Endothelial cell of umbilical vein (primary cell): ENCODE results near the gene ASF1A. TPM values are rescaled to one million over a fixed set of nuclear protein-coding genes. Genes with fewer than 3 reads are reported as not detected.

Source experiments
- BruUV-seq: library from RNA; stranded (reverse); fragments of 400-500 nt; replicated peaks from 2 replicates; lab custom pipeline; 2021; lab: Mats Ljungman, UMichigan
- CTCF ChIA-PET: fragments of 300-600, 350-600 bp; sonication (Branson Sonifier 250); formaldehyde crosslinking; loops from one replicate; lab custom pipeline; 2021; ENCODE audit warnings: antibody characterized with exemption, inconsistent platforms; lab: Charles Lee
- POLR2A ChIA-PET: fragments of 300-600, 350-600 bp; sonication (Branson Sonifier 250); formaldehyde crosslinking; loops from one replicate; lab custom pipeline; 2021; ENCODE audit warnings: antibody characterized with exemption, inconsistent platforms; lab: Charles Lee
- DNase-seq: peaks from one replicate; pipeline ENCODE4 v3.0.0-alpha.2; 2011; ENCODE audit warnings: low read depth, low spot score
- FAIRE-seq: peaks from 2 replicates; lab custom pipeline; 2011; peaks lifted over from hg19 to GRCh38; lab: Jason Lieb, UNC
- H2AFZ ChIP-seq: 2 replicates; pipeline ENCODE4 v1.6.0; 2012; ENCODE audit warnings: low read depth, low read length, control low read depth, inconsistent platforms
- H3K27ac ChIP-seq: 2 replicates; pipeline ENCODE4 v1.5.1; 2011; ENCODE audit warnings: low read depth, mild to moderate bottlenecking, control low read depth, low read length, moderate library complexity; ENCODE audit not compliant: insufficient read depth
- H3K27me3 ChIP-seq, 2 experiments: 2 replicates each; pipeline versions ENCODE4 v1.6.0 to v1.6.1; 2011; ENCODE audit warnings: low read length in 2 of 2, mixed read lengths in 1 of 2; ENCODE audit not compliant: control insufficient read depth in 2 of 2, insufficient read depth in 2 of 2
- H3K36me3 ChIP-seq, 2 experiments: 2 replicates in 1 of 2; 3 replicates in 1 of 2; pipeline ENCODE4 v1.5.1; 2011; ENCODE audit warnings: low read length in 2 of 2, mild to moderate bottlenecking in 1 of 2, moderate library complexity in 1 of 2; ENCODE audit not compliant: control insufficient read depth in 2 of 2, insufficient read depth in 2 of 2; ENCODE audit errors: extremely low read depth in 1 of 2
- H3K4me1 ChIP-seq: 3 replicates; pipeline ENCODE4 v1.5.1; 2011; ENCODE audit warnings: mild to moderate bottlenecking, low read length; ENCODE audit not compliant: control insufficient read depth, insufficient read depth; ENCODE audit errors: extremely low read depth
- H3K4me2 ChIP-seq: 2 replicates; pipeline ENCODE4 v1.6.1; 2011; ENCODE audit warnings: low read length, control low read depth, mixed read lengths; ENCODE audit not compliant: insufficient read depth
- H3K4me3 ChIP-seq, 3 experiments: fragments of 200-600 bp in 1 of 3; sonication (generic), shearing (Covaris generic) in 1 of 3; replicated peaks in 1 of 3; 2 replicates each; pipeline ENCODE4 v1.5.1; 2011 to 2016; ENCODE audit warnings: control low read depth in 3 of 3, low read length in 3 of 3, mild to moderate bottlenecking in 2 of 3, inconsistent platforms in 1 of 3, low read depth in 1 of 3, moderate library complexity in 1 of 3; ENCODE audit not compliant: insufficient read depth in 1 of 3
- H3K79me2 ChIP-seq: 2 replicates; pipeline ENCODE4 v1.6.0; 2012; ENCODE audit warnings: low read length, inconsistent platforms; ENCODE audit not compliant: control insufficient read depth, insufficient read depth
- H3K9ac ChIP-seq: replicated peaks from 2 replicates; pipeline ENCODE3; 2011; ENCODE audit warnings: low read length, control low read depth; ENCODE audit not compliant: insufficient read depth; ENCODE audit errors: extremely low read depth
- H3K9me1 ChIP-seq: replicated peaks from 3 replicates; pipeline ENCODE4 v1.6.0; 2011; ENCODE audit warnings: mild to moderate bottlenecking, low read length; ENCODE audit not compliant: control insufficient read depth, insufficient read depth; ENCODE audit errors: extremely low read depth
- H3K9me3 ChIP-seq: replicated peaks from 2 replicates; pipeline ENCODE4 v1.5.1; 2012; ENCODE audit warnings: low read length, inconsistent platforms; ENCODE audit not compliant: control insufficient read depth, insufficient read depth
- H4K20me1 ChIP-seq: replicated peaks from 2 replicates; pipeline ENCODE3; 2011; ENCODE audit warnings: mild to moderate bottlenecking, low read length; ENCODE audit not compliant: control insufficient read depth, insufficient read depth; ENCODE audit errors: extremely low read depth
- CTCF ChIP-seq, 2 donors: IDR thresholded peaks; 1 replicate in 1 of 2; 2 replicates in 1 of 2; pipeline ENCODE4 v1.5.1; 2011; ENCODE audit warnings: low read length in 2 of 2, mild to moderate bottlenecking in 2 of 2, moderate library complexity in 2 of 2, control low read depth in 1 of 2, inconsistent platforms in 1 of 2, low read depth in 1 of 2; ENCODE audit not compliant: insufficient read depth in 1 of 2; ENCODE audit errors: extremely low read depth in 1 of 2
- EZH2 ChIP-seq: IDR thresholded peaks from 2 replicates; pipeline ENCODE4 v1.6.1; 2012; ENCODE audit warnings: borderline replicate concordance, low read depth, mild to moderate bottlenecking, moderate library complexity, low read length, inconsistent platforms; ENCODE audit not compliant: severe bottlenecking
- FOS ChIP-seq: IDR thresholded peaks from 2 replicates; pipeline ENCODE4 v1.6.1; 2011; ENCODE audit warnings: mild to moderate bottlenecking, low read length, moderate library complexity, borderline replicate concordance; ENCODE audit not compliant: insufficient read depth
- GATA2 ChIP-seq: IDR thresholded peaks from 2 replicates; pipeline ENCODE4 v1.7.0; 2011; ENCODE audit warnings: low read depth, mild to moderate bottlenecking, moderate library complexity, mixed read lengths, low read length; ENCODE audit not compliant: insufficient read length, insufficient read depth
- JUN ChIP-seq: IDR thresholded peaks from 2 replicates; pipeline ENCODE4 v1.6.1; 2011; ENCODE audit warnings: borderline replicate concordance, low read depth; ENCODE audit not compliant: insufficient read length, insufficient read depth
- MYC ChIP-seq: IDR thresholded peaks from one replicate; pipeline ENCODE4 v1.6.1; 2011; ENCODE audit warnings: mild to moderate bottlenecking, low read depth, low read length
- POLR2A ChIP-seq: IDR thresholded peaks from 2 replicates; pipeline ENCODE4 v1.6.1; 2012; ENCODE audit warnings: low read depth, mild to moderate bottlenecking, control low read depth, low read length
- POLR2AphosphoS5 ChIP-seq: IDR thresholded peaks from 2 replicates; pipeline ENCODE4 v1.6.1; 2012; ENCODE audit warnings: low read depth, mild to moderate bottlenecking, control low read depth, low read length, moderate library complexity; ENCODE audit not compliant: insufficient read depth
- dilution Hi-C: fragments of 300-500 bp; cut with MboI; formaldehyde crosslinking; loops from one replicate; pipeline ENCODE4 v1.15.0; 2019; ENCODE audit warnings: low sequenced_read_pairs; ENCODE audit not compliant: extremely low pct_ligation_motif_present
- intact Hi-C: fragments of 100-400 bp; cut with micrococcal nuclease; formaldehyde crosslinking; loops from one replicate; pipeline ENCODE4 v1.10.0; 2022
- polyA plus RNA-seq, 4 experiments: library from polyadenylated mRNA; depleted of rRNA in 3 of 4; stranded (reverse) in 3 of 4; unstranded in 1 of 4; fragments of >200 nt; gene quantifications; 2 replicates each; pipeline versions ENCODE4 v1.2.1 to v1.2.3, GENCODE V29; 2011 to 2012; ENCODE audit warnings: missing spikeins in 1 of 4
- total RNA-seq: library from RNA; stranded (reverse); gene quantifications from 2 replicates; pipeline ENCODE4 v1.2.3, GENCODE V29; 2021
- TF ChIP-seq, protein P1 (sequence below): IDR thresholded peaks from 2 replicates; pipeline ENCODE4 v1.6.1; 2011; ENCODE audit not compliant: insufficient read depth, insufficient read length

The ASF1A gene
- total and polyA plus RNA-seq, 2 donors (not counting 3 experiments of a cell fraction or from before 2014, with no cell fraction given): 17.6 to 38.4 TPM

- FAIRE-seq: no peak
Observed at GRCh38 chr6:118844915-118845314, 49.0 kb upstream of the ASF1A start.

DNA sequence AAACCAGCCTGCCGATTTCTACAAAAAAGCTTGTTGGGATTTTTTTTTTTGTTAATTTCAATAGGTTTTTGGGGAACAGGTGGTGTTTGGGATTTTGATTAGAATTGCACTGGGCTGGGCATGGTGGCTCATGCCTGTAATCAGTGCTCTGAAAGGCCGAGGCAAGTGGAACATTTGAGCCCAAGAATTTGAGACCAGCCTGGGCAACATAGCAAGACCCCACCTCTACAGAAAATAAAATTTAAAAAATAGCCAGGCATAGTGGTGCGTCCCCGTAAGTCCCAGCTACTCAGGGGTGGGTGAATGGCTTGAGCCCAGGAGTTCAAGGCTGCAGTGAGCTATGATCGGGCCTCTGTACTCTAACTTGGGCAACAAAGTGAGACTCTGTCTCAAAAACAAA lies 40.5 kb upstream of the ASF1A start:
- no peaks in the 10 kb centered on the region for H3K79me2 ChIP-seq
- dilution Hi-C loops (no loop called here), intact Hi-C loops (loop anchor here (5.0 kb wide), 1 partner anchor 886 kb away; no protein-coding TSS in a partner anchor)
- H3K9me3 ChIP-seq: no peaks in the 10 kb centered on the region
- no peak overlapping the region for H3K4me3 ChIP-seq
- no peak for FAIRE-seq
- no peak overlapping the region for H3K27ac ChIP-seq
- H3K27me3 ChIP-seq: no peaks in the 10 kb centered on the region
- no peak for TF ChIP-seq FOS
- no peak for TF ChIP-seq GATA2
- TF ChIP-seq CTCF (IDR thresholded peaks at IDR 0.05; ENCODE audit: extremely low read depth in 1 of 2, insufficient read depth in 1 of 2, low read depth in 1 of 2, low read length in 2 of 2): no peak
- TF ChIP-seq MYC: no peak
- no peak for TF ChIP-seq EZH2
- no peak for TF ChIP-seq JUN
- no peak for TF ChIP-seq POLR2AphosphoS5
- TF ChIP-seq, protein P1, sequence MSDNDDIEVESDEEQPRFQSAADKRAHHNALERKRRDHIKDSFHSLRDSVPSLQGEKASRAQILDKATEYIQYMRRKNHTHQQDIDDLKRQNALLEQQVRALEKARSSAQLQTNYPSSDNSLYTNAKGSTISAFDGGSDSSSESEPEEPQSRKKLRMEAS: no peak
- no peak for TF ChIP-seq POLR2A
- no peaks in the 10 kb centered on the region for H3K4me1 ChIP-seq
- peaks cover 2% of the 10 kb centered on the region for H4K20me1 ChIP-seq
- no peak overlapping the region for H2AFZ ChIP-seq
- DNase-seq: no peak
- POLR2A ChIA-PET: no interaction called here
- no peaks in the 10 kb centered on the region for H3K9me1 ChIP-seq
- no peak overlapping the region for H3K4me2 ChIP-seq
- no peaks in the 10 kb centered on the region for H3K36me3 ChIP-seq
- CTCF ChIA-PET: interaction anchor here (1.4 kb wide), 1 partner anchor 27 kb away, joined by 3 read pairs; no protein-coding TSS in a partner anchor
- no peak overlapping the region for H3K9ac ChIP-seq
- no TSS peak for BruUV-seq

More at GRCh38 chr6:118844915-118845314, 49.0 kb upstream of the ASF1A start:
- Histone ChIP-seq H2AFZ (no peak overlapping the region), H3K9me3 (no peaks in the 10 kb centered on the region), H3K9ac (no peak overlapping the region), H3K36me3 (no peaks in the 10 kb centered on the region), H3K79me2 (no peaks in the 10 kb centered on the region), H3K4me3 (no peak overlapping the region), H3K27ac (no peak overlapping the region), H4K20me1 (no peaks in the 10 kb centered on the region), H3K4me1 (no peaks in the 10 kb centered on the region), H3K27me3 (no peaks in the 10 kb centered on the region), H3K9me1 (no peaks in the 10 kb centered on the region), H3K4me2 (no peak overlapping the region)
- CTCF ChIA-PET: no interaction called here
- POLR2A ChIA-PET: interaction anchor here (0.6 kb wide), 1 partner anchor 65 kb away, joined by 6 read pairs; no protein-coding TSS in a partner anchor
- dilution Hi-C loops (no loop called here), intact Hi-C loops (no loop called here)
- no TSS peak for BruUV-seq
- TF ChIP-seq POLR2AphosphoS5: no peak
- no peak for DNase-seq
